ENCODE results near the gene CDH24. TPM values are rescaled to one million over a fixed set of nuclear protein-coding genes. Genes with fewer than 3 reads are reported as not detected.

CDH24 gene
- total RNA-seq, 2 donors from 2014 or later: 1.1 to 6.2 TPM

DNA sequence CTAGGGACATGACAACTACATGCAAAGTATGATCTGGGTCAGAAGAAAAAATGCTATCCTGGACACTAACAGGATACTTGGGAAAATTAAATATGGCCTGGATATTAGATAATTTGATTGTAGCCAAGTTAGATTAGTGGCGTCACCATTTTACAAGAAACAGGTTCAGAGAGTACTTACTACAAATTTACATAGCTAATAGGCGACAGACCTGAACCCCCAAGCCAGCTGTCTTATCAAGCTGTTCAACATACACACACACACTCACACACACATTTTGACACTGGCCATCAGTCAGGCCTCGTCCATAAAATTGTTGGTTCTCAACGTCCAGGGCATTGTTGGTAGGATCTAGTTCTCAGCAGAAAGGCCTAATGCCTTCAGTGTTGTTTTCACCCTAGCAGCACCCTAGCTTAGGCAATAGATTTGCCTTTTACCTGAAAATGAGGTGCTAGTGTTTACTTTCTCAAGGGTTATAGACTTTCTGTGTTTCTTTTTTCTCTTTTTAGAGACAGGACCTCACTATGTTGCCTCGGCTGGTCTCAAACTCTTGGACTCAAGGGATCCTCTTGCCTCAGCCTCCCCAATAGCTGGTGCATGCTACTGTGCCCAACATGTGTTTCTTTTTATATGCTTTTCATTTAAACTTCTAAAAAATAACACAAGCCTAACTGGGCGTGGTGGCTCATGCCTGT is 44.1 kb downstream of the CDH24 start:
- Histone ChIP-seq H3K9me3 (no peaks in the 10 kb centered on the region), H3K36me3 (no peaks in the 10 kb centered on the region), H3K27me3 (replicated peaks; ENCODE audit: insufficient read depth) (no peaks in the 10 kb centered on the region), H3K4me1 (ENCODE audit: control insufficient read depth in 1 of 2, low read depth in 2 of 2) (peaks cover 0 to 3% of the 10 kb centered on the region in 2 donors), H3K27ac (peak overlapping the region in 1 of 2 donors; percentile 22), H3K4me3 (no peak overlapping the region)
- DNase-seq (ENCODE audit: low spot score): no peak
- ATAC-seq (ENCODE audit: insufficient number of reproducible peaks, low FRiP score, low read depth): no peak
- TF ChIP-seq, protein P1, sequence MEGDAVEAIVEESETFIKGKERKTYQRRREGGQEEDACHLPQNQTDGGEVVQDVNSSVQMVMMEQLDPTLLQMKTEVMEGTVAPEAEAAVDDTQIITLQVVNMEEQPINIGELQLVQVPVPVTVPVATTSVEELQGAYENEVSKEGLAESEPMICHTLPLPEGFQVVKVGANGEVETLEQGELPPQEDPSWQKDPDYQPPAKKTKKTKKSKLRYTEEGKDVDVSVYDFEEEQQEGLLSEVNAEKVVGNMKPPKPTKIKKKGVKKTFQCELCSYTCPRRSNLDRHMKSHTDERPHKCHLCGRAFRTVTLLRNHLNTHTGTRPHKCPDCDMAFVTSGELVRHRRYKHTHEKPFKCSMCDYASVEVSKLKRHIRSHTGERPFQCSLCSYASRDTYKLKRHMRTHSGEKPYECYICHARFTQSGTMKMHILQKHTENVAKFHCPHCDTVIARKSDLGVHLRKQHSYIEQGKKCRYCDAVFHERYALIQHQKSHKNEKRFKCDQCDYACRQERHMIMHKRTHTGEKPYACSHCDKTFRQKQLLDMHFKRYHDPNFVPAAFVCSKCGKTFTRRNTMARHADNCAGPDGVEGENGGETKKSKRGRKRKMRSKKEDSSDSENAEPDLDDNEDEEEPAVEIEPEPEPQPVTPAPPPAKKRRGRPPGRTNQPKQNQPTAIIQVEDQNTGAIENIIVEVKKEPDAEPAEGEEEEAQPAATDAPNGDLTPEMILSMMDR (IDR thresholded peaks at IDR 0.05): no peak

DNA sequence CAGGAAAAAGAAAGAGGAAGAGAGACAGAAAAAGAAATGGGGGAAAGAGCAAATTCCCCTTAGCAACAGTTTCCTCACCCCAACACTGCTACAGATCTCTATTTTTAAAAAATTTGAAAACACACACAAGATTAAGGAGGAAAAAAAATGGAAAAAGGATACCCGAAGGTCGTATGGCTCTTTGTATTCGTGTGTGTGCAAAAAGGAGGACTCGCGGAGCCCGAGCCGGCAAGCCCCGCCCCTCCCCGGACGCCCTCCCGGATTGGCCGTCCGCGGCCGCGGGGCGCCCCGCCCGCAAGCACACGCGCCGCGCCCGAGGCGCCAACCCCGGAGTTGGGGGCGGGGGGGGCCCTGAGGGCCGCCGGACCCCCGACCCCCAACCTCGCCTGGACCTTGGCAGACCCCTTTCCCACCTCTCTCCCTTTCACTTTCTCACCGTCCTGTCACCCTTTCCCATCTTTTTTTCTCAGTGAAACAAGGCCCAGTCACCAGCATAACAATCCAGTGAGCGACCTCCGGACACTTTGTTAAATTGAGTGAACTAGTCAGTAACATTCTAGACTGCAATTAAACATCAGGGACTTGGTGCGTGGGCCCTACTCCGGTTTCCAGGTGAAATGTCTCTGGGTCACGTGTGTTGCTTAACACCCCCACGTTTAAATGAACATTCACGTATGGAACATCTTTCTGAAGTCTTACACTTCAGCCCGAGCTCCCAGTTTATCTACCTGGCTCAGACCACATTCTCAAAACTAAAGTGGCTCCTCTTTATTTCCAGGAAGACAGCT is 47.2 kb downstream of the CDH24 start, which contains the start of gene C14orf93:
Gene C14orf93, minus strand, starts transcription at position 205 of the 788 bp plus-strand sequence. CDS start 11,120 bp downstream, outside the sequence.
- no peaks in the 10 kb centered on the region for H3K27me3 ChIP-seq (replicated peaks; ENCODE audit: insufficient read depth)
- TF ChIP-seq, protein P1 (IDR thresholded peaks at IDR 0.05): no peak
- peak within 1 kb of the TSS; percentile 73 to 76 for H3K27ac ChIP-seq
- H3K4me1 ChIP-seq (ENCODE audit: control insufficient read depth in 1 of 2, low read depth in 2 of 2): peaks cover 8 to 22% of the 10 kb centered on the region in 2 donors
- no peaks in the 10 kb centered on the region for H3K36me3 ChIP-seq
- no peaks in the 10 kb centered on the region for H3K9me3 ChIP-seq
- ATAC-seq (ENCODE audit: insufficient number of reproducible peaks, low FRiP score, low read depth): peak; percentile 5
- no peak for DNase-seq (ENCODE audit: low spot score)
- H3K4me3 ChIP-seq: peak within 1 kb of the TSS; percentile 73

DNA sequence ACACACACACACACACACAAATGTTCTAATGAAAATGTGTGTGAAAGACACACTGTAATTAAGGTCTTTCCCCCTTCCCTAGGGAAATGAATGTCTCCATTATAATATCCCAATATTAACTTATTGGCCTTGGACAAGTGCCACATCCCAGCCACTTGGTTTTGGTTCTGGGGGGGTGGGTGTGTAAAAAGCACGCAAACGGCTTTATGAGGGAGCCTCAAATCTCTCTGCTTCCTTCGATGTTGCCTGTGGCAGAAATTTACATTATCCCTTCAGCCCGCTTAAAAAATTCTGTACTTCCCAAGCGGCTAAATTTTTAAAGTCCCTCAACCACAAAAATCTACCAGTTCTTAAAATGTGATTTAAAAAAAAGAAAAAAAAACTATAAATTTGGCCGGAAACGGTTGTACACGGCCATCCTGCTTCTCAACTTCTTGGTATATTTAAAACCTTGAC is 47.8 kb downstream of the CDH24 start:
- Histone ChIP-seq H3K36me3 (no peaks in the 10 kb centered on the region), H3K27ac (peak overlapping the region; percentile 73 to 76), H3K27me3 (replicated peaks; ENCODE audit: insufficient read depth) (no peaks in the 10 kb centered on the region), H3K4me1 (ENCODE audit: control insufficient read depth in 1 of 2, low read depth in 2 of 2) (peaks cover 8 to 22% of the 10 kb centered on the region in 2 donors), H3K4me3 (peak overlapping the region; percentile 73), H3K9me3 (no peaks in the 10 kb centered on the region)
- DNase-seq (ENCODE audit: low spot score) (no peak), ATAC-seq (ENCODE audit: insufficient number of reproducible peaks, low FRiP score, low read depth) (no peak)
- TF ChIP-seq, protein P1 (IDR thresholded peaks at IDR 0.05): no peak

DNA sequence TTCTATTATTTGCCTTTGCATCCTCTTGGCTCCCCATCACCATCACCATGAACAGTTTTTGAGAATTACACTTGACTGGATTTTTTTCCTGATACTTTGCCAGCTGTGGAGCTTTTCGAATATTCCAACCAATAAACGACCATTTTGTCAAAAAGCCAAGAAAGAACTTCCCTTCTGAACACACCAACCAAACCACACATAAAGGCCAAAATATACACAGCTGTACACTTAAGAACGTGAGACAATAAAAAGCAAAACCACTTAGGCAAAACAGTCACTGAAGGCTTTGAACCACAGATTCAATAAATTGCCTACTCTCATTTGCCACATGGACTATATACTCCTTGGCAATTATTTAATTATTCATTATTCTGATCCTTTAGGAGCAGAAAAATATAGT is 48.5 kb downstream of the CDH24 start:
- H3K36me3 ChIP-seq: no peaks in the 10 kb centered on the region
- no peak overlapping the region for H3K4me3 ChIP-seq
- H3K27me3 ChIP-seq (replicated peaks; ENCODE audit: insufficient read depth): no peaks in the 10 kb centered on the region
- DNase-seq (ENCODE audit: low spot score) (no peak), ATAC-seq (ENCODE audit: insufficient number of reproducible peaks, low FRiP score, low read depth) (no peak)
- TF ChIP-seq, protein P1 (IDR thresholded peaks at IDR 0.05): no peak
- no peak overlapping the region for H3K27ac ChIP-seq
- H3K4me1 ChIP-seq (ENCODE audit: control insufficient read depth in 1 of 2, low read depth in 2 of 2): peaks cover 8 to 22% of the 10 kb centered on the region in 2 donors
- H3K9me3 ChIP-seq: no peaks in the 10 kb centered on the region

Measured in thoracic aorta (tissue), 2 donors.